Activated T-helper 9 cell treated with anti-CD3 and anti-CD28 coated beads, Interleukin-2, amount 50 U/mL, for 16 hours (primary cell): ENCODE results near the gene LHX3.
"Not testable (repeated sequence)": the region's sequence is repeated elsewhere in the genome, so short reads cannot be mapped to it uniquely, and the experiment has no call there.

Experiments used
- DNase-seq: peaks from one replicate; pipeline ENCODE4 v3.0.0-alpha.2; 2020; ENCODE audit warnings: low read depth

LHX3 gene

DNA sequence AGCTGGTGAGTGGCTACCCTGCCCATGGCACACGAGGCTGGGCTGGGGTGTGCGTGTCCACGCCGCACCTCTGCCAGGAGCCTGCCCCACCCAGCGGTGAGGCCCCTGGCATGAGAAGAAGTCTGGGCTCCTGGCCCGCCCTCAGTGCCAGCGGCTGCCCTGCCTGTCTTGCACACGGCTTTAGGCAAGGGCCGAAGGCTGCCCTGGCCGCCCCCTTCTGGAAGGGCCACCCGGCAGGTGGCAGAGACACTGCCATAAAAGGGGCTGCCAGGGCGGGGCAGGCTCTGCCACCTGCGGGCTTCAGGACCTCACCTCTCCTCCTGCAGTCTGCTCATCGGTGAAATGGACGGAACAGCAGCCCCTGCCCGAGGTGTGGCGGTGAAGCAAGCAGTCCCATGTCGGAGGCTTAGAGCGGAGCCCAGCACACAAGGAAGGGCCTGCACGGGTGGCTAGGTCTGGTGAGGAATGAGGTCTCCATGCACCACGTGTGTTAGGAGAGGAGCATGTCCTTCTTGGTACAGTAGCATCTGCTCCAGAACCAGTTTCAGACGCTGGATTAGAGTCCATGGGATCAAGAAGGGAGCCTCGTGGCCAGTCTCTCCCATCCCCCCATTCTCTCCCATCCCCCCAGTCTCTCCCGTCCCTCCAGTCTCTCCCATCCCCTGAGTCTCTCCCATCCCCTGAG is 51.4 kb downstream of the LHX3 start:
- no peak for DNase-seq

DNA sequence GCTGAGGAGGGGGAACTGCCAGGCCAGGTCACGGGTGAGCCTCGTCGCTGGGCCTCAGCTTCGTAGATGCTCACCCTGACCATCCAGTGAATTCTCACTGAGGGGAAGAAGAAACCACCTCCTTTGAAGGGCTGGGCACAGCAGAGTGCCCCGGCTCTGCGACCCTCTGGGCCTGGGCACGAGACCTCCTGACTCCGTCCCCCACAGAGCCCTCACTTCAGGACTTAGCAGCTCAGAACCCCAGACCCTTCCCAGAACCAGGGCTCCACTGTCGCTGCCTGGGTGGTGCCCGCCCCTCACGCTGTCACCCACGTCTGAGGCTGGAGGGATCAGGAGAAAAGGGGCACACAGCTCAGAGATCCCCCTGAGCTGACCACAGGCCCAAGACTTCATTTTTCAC is 52.0 kb downstream of the LHX3 start:
- no peak for DNase-seq

DNA sequence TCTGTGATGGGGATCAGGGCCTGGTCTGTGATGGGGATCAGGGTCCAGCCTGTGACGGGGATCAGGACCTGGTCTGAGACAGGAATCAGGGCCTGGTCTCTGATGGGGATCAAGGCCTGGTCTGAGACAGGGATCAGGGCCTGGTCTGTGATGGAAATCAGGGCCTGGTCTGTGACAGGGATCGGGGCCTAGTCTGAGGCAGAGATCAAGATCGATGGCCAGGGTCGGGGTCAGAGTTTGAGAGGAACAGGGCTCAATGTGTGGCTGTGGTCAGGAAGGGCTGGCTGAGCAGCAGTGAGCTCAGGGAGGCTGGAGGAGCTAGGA is 52.4 kb downstream of the LHX3 start:
- DNase-seq = no peak

DNA sequence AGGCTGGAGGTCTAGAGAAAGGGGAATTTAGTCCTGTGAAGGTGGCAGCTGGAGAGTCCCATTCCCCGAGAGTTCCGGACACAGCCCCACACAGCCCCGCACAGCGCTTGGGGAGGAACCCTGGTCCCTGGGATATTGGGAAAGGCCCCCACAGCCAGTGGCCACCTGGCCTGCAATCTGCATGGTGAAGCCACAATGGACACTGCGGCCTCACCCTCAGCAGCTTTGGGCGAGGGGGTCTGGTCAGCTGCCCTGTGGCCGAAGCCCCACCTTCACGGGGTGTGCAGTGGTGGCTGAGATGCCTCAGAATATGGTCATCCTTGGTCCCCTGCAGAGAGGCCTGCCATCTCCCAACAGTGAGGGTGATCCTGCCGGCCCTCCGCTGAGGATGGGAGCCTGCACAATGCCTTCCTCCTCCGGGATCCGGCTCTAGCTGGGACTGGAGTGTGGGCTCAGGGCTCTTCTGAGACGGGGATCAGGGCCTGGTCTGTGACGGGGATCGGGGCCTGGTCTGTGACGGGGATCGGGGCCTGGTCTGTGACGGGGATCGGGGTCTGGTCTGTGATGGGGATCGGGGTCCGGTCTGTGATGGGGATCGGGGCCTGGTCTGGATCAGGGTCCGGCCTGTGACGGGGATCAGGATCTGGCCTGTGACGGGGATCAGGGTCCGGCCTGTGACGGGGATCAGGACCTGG is 52.9 kb downstream of the LHX3 start:
- no peak for DNase-seq

DNA sequence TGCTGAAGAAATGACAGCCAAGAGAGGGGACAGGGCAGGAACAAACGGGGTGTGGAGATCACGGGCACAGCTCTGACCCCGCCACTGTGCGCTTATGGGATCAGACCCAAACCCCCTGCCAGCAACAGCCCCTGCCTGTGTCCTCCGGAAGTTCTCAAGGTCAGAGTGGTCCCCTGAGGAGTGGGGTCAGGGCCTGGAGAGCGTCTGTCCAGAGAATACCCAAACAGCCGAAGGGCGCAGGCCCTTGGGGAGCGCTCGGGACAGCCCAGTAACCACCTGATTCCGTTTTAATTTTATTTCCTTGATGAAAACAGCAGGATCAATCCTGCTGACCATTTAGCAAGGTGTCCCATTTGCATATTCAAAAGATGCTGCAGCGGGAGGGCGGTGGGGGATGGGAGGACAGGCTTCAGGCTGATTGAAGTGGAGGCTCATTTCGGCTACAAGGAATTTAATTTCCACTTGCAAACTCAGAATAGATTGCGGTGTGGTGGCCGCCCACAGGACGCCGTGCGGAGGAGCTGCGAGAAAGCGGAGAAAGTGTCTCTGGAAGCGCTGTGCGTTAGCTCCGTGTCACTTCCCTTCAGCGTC is 53.6 kb downstream of the LHX3 start:
- DNase-seq = no peak

DNA sequence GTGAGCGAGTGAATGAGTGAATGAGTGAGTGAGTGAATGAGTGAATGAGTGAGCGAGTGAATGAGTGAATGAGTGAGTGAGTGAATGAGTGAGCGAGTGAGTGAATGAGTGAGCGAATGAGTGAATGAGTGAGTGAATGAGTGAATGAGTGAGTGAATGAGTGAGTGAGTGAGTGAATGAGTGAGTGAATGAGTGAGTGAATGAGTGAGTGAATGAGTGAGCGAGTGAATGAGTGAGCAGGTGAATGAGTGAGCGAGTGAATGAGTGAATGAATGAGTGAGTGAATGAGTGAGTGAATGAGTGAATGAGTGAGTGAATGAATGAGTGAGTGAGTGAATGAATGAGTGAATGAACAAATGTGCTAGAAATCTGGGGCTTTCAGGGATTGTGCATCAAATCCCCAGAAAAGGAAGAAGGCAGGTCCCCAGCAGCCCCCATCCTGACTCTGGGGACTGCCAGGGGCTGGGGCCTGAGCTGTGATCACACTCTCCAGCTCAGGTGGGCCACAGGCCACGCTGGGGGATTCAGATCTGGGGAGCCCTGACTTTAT is 54.2 kb downstream of the LHX3 start:
- not testable (repeated sequence) for DNase-seq

DNA sequence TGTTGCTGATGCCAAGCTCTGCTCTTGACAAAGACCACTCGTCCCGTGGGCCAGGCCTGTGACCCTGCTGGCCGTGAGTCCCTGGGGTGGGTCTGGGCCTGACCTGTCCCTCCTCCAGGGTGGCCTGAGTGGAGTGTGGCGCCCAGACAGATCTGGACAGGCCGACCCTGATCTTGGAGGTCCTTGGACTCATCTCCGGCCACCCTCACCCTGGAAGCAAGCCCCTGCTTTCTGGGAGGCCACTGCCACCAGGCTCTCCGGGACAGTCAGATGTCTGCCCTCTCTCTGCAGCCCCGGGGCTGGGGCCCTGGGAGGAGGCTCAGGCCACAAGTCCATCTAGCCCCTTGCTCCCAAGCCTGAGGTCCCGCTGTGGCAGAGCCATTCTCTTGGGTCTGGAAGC is 55.1 kb downstream of the LHX3 start:
- DNase-seq = no peak

DNA sequence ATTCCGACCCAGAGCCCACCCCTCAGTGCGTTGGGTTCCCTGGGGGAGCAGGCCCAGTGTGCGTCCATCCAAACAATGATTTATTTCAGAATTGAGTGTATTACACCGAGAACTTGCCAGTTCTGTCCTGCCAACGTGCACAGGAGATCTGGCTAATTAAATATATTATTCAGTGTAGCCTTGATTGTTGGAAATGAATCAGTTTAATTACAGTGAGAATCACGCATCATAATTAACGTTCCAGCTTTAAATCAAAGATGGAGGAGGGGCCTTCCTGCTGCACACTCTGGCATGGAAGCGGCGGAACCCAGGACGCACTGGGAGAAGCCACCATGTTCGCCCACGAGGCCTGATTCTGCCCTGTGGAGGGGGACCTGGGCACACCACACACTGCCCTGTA is 55.6 kb downstream of the LHX3 start:
- no peak for DNase-seq

DNA sequence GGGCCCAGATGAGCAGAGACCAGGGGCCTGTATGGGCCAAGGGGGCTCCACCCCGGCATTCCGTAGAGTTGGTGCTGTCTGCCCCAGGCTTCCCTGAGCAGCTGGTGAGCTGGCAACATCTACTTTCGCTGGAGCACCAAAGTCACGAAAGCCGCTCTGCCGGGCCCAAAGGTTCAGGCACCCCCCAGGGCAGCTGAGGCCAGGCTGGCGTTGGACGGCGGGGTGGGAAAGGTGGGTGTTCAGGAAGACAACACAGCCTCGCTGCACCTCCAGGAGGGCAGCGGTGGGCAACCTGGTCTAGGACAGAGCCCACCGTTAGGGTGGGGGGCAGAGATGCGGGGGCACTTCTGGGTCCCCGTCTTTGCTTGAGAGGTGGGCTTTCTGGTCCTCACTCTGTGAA is 56.2 kb downstream of the LHX3 start:
- no peak for DNase-seq

DNA sequence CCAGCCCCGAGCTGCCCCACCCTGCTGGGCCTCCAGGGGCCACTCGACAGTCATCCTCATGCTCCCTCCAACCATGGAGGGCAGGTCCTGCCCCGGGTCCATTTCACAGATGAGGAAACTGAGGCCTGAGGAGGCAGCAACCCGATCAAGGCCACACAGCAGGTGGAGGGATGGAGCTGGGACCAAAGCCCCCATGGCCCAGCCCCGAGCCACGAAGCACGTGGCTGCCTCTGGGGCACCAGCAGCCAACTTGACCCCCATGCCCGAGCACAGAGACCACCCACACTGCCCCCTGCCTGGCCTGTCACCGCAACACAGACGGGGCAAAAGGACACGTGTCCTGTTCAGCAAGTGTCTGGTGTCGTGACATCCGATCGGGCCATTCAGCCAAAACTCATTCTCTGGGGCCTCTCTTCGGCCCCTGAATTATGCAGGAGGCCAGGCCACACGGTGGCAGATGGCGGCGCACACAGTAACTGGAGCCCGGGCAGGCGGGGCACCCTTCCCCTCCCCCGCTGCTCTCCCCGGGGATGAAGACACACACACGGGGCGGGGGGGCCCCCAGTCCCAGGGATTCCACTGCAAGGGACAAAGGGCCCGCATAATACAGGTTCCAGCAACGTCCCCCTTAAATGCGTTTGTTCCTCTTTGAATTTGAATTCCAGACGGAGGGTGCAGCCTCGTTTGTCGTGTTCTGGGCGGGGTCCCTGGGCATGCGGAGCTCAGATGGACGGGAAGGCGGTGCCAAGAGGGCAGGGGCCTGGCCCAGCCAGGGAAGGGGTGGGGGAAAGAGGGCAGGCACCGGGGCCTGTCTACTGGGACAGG is 56.8 kb downstream of the LHX3 start:
- no peak for DNase-seq

DNA sequence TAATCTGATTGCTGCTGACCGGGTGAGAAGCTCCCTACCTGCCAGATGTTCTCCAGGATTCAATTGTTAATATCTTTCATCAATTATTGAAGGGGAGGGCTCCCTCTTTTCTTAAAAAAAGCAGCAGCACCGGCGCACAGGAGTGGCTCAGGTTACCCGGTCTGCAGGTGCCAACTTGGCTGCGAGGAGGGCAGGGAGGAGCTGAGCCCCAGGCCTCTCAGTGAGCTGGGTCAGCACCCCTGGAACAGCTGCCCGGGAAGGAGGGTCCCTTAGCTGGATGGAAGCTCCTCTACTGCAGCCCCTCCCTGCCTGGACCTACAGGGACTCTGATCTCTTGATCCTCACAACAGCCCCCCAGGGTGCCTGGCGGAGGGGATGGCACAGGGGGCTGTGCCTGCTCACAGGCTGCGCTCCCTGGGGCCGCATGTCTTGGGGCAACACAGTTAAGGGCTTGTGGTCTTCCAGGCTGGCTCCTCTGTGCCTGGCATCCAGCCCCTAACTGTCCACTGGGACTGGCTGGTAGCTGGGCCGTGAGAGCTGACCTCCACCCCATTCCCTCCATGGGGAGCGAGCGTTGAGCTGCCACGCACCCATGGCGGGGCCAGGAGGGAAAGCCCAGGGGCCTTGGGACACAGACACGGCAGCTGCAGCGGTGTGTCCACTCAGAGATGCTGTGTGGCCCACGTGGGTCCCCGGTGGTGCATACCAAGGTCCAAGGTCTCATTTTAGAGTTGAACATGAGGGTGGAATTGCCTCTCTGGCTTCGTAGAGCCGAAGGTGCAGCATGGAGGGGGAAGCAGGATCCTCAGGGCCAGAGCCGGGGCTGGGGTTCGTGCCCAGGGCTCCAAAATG is 57.7 kb downstream of the LHX3 start:
- no peak for DNase-seq
